Endothelial cell of umbilical vein (primary cell): ENCODE measurements around the gene COL5A1. TPM values are rescaled to one million over a fixed set of nuclear protein-coding genes. Genes with fewer than 3 reads are reported as not detected.

Experiments used
- BruUV-seq: library from RNA; stranded (reverse); fragments of 400-500 nt; replicated peaks from 2 replicates; lab custom pipeline; 2021; lab: Mats Ljungman, UMichigan
- CTCF ChIA-PET: fragments of 300-600, 350-600 bp; sonication (Branson Sonifier 250); formaldehyde crosslinking; loops from one replicate; lab custom pipeline; 2021; ENCODE audit warnings: antibody characterized with exemption, inconsistent platforms; lab: Charles Lee
- POLR2A ChIA-PET: fragments of 300-600, 350-600 bp; sonication (Branson Sonifier 250); formaldehyde crosslinking; loops from one replicate; lab custom pipeline; 2021; ENCODE audit warnings: antibody characterized with exemption, inconsistent platforms; lab: Charles Lee
- DNase-seq: peaks from one replicate; pipeline ENCODE4 v3.0.0-alpha.2; 2011; ENCODE audit warnings: low read depth, low spot score
- FAIRE-seq: peaks from 2 replicates; lab custom pipeline; 2011; peaks lifted over from hg19 to GRCh38; lab: Jason Lieb, UNC
- H2AFZ ChIP-seq: 2 replicates; pipeline ENCODE4 v1.6.0; 2012; ENCODE audit warnings: low read depth, low read length, control low read depth, inconsistent platforms
- H3K27ac ChIP-seq: 2 replicates; pipeline ENCODE4 v1.5.1; 2011; ENCODE audit warnings: low read depth, mild to moderate bottlenecking, control low read depth, low read length, moderate library complexity; ENCODE audit not compliant: insufficient read depth
- H3K27me3 ChIP-seq, 2 experiments: 2 replicates each; pipeline versions ENCODE4 v1.6.0 to v1.6.1; 2011; ENCODE audit warnings: low read length in 2 of 2, mixed read lengths in 1 of 2; ENCODE audit not compliant: control insufficient read depth in 2 of 2, insufficient read depth in 2 of 2
- H3K36me3 ChIP-seq, 2 experiments: 2 replicates in 1 of 2; 3 replicates in 1 of 2; pipeline ENCODE4 v1.5.1; 2011; ENCODE audit warnings: low read length in 2 of 2, mild to moderate bottlenecking in 1 of 2, moderate library complexity in 1 of 2; ENCODE audit not compliant: control insufficient read depth in 2 of 2, insufficient read depth in 2 of 2; ENCODE audit errors: extremely low read depth in 1 of 2
- H3K4me1 ChIP-seq: 3 replicates; pipeline ENCODE4 v1.5.1; 2011; ENCODE audit warnings: mild to moderate bottlenecking, low read length; ENCODE audit not compliant: control insufficient read depth, insufficient read depth; ENCODE audit errors: extremely low read depth
- H3K4me2 ChIP-seq: 2 replicates; pipeline ENCODE4 v1.6.1; 2011; ENCODE audit warnings: low read length, control low read depth, mixed read lengths; ENCODE audit not compliant: insufficient read depth
- H3K4me3 ChIP-seq, 3 experiments: fragments of 200-600 bp in 1 of 3; sonication (generic), shearing (Covaris generic) in 1 of 3; replicated peaks in 1 of 3; 2 replicates each; pipeline ENCODE4 v1.5.1; 2011 to 2016; ENCODE audit warnings: control low read depth in 3 of 3, low read length in 3 of 3, mild to moderate bottlenecking in 2 of 3, inconsistent platforms in 1 of 3, low read depth in 1 of 3, moderate library complexity in 1 of 3; ENCODE audit not compliant: insufficient read depth in 1 of 3
- H3K79me2 ChIP-seq: 2 replicates; pipeline ENCODE4 v1.6.0; 2012; ENCODE audit warnings: low read length, inconsistent platforms; ENCODE audit not compliant: control insufficient read depth, insufficient read depth
- H3K9ac ChIP-seq: replicated peaks from 2 replicates; pipeline ENCODE3; 2011; ENCODE audit warnings: low read length, control low read depth; ENCODE audit not compliant: insufficient read depth; ENCODE audit errors: extremely low read depth
- H3K9me1 ChIP-seq: replicated peaks from 3 replicates; pipeline ENCODE4 v1.6.0; 2011; ENCODE audit warnings: mild to moderate bottlenecking, low read length; ENCODE audit not compliant: control insufficient read depth, insufficient read depth; ENCODE audit errors: extremely low read depth
- H3K9me3 ChIP-seq: replicated peaks from 2 replicates; pipeline ENCODE4 v1.5.1; 2012; ENCODE audit warnings: low read length, inconsistent platforms; ENCODE audit not compliant: control insufficient read depth, insufficient read depth
- H4K20me1 ChIP-seq: replicated peaks from 2 replicates; pipeline ENCODE3; 2011; ENCODE audit warnings: mild to moderate bottlenecking, low read length; ENCODE audit not compliant: control insufficient read depth, insufficient read depth; ENCODE audit errors: extremely low read depth
- CTCF ChIP-seq, 2 donors: IDR thresholded peaks; 1 replicate in 1 of 2; 2 replicates in 1 of 2; pipeline ENCODE4 v1.5.1; 2011; ENCODE audit warnings: low read length in 2 of 2, mild to moderate bottlenecking in 2 of 2, moderate library complexity in 2 of 2, control low read depth in 1 of 2, inconsistent platforms in 1 of 2, low read depth in 1 of 2; ENCODE audit not compliant: insufficient read depth in 1 of 2; ENCODE audit errors: extremely low read depth in 1 of 2
- EZH2 ChIP-seq: IDR thresholded peaks from 2 replicates; pipeline ENCODE4 v1.6.1; 2012; ENCODE audit warnings: borderline replicate concordance, low read depth, mild to moderate bottlenecking, moderate library complexity, low read length, inconsistent platforms; ENCODE audit not compliant: severe bottlenecking
- FOS ChIP-seq: IDR thresholded peaks from 2 replicates; pipeline ENCODE4 v1.6.1; 2011; ENCODE audit warnings: mild to moderate bottlenecking, low read length, moderate library complexity, borderline replicate concordance; ENCODE audit not compliant: insufficient read depth
- GATA2 ChIP-seq: IDR thresholded peaks from 2 replicates; pipeline ENCODE4 v1.7.0; 2011; ENCODE audit warnings: low read depth, mild to moderate bottlenecking, moderate library complexity, mixed read lengths, low read length; ENCODE audit not compliant: insufficient read length, insufficient read depth
- JUN ChIP-seq: IDR thresholded peaks from 2 replicates; pipeline ENCODE4 v1.6.1; 2011; ENCODE audit warnings: borderline replicate concordance, low read depth; ENCODE audit not compliant: insufficient read length, insufficient read depth
- MYC ChIP-seq: IDR thresholded peaks from one replicate; pipeline ENCODE4 v1.6.1; 2011; ENCODE audit warnings: mild to moderate bottlenecking, low read depth, low read length
- POLR2A ChIP-seq: IDR thresholded peaks from 2 replicates; pipeline ENCODE4 v1.6.1; 2012; ENCODE audit warnings: low read depth, mild to moderate bottlenecking, control low read depth, low read length
- POLR2AphosphoS5 ChIP-seq: IDR thresholded peaks from 2 replicates; pipeline ENCODE4 v1.6.1; 2012; ENCODE audit warnings: low read depth, mild to moderate bottlenecking, control low read depth, low read length, moderate library complexity; ENCODE audit not compliant: insufficient read depth
- dilution Hi-C: fragments of 300-500 bp; cut with MboI; formaldehyde crosslinking; loops from one replicate; pipeline ENCODE4 v1.15.0; 2019; ENCODE audit warnings: low sequenced_read_pairs; ENCODE audit not compliant: extremely low pct_ligation_motif_present
- intact Hi-C: fragments of 100-400 bp; cut with micrococcal nuclease; formaldehyde crosslinking; loops from one replicate; pipeline ENCODE4 v1.10.0; 2022
- polyA plus RNA-seq, 4 experiments: library from polyadenylated mRNA; depleted of rRNA in 3 of 4; stranded (reverse) in 3 of 4; unstranded in 1 of 4; fragments of >200 nt; gene quantifications; 2 replicates each; pipeline versions ENCODE4 v1.2.1 to v1.2.3, GENCODE V29; 2011 to 2012; ENCODE audit warnings: missing spikeins in 1 of 4
- total RNA-seq: library from RNA; stranded (reverse); gene quantifications from 2 replicates; pipeline ENCODE4 v1.2.3, GENCODE V29; 2021

Gene COL5A1
- total and polyA plus RNA-seq, 2 donors (not counting 3 experiments of a cell fraction or from before 2014, with no cell fraction given) = 97.4 to 175 TPM

DNA sequence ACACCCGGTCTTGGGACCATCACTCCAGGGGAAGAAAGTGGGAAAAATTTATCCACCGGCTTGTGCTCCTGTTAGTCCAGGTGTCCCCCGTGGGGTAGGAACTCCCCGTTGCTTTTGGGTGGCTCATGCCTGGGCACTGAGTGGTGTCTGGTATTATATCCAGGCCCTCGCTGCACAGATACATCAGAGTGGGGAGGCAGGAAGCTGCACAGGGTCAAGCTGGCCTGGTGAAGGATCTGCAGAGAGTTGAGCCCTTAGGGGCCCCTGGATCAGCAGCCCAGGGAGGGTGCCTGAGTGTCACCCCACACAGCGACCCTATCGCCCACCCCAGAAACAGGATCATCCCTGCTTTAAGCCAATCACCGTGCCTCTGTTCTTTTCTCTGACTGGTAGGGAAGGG lies 24.4 kb upstream of the COL5A1 start:
- Histone ChIP-seq H3K4me2 (no peak overlapping the region), H3K9ac (no peak overlapping the region), H3K79me2 (no peaks in the 10 kb centered on the region), H2AFZ (no peak overlapping the region), H3K27me3 (peaks cover 1 to 9% of the 10 kb centered on the region in 2 experiments), H3K4me3 (no peak overlapping the region), H4K20me1 (no peaks in the 10 kb centered on the region), H3K36me3 (no peaks in the 10 kb centered on the region), H3K9me3 (no peaks in the 10 kb centered on the region), H3K4me1 (peaks cover 8% of the 10 kb centered on the region), H3K27ac (no peak overlapping the region), H3K9me1 (no peaks in the 10 kb centered on the region)
- dilution Hi-C loops = no loop called here
- ChIA-PET CTCF (interaction anchor here (1.1 kb wide), 1 partner anchor 15 kb away, joined by 3 read pairs; no protein-coding TSS in a partner anchor), POLR2A (no interaction called here)
- intact Hi-C loops = no loop called here
- TF ChIP-seq JUN (no peak), POLR2A (no peak), FOS (no peak), GATA2 (no peak), CTCF (IDR thresholded peaks at IDR 0.05; ENCODE audit: extremely low read depth in 1 of 2, insufficient read depth in 1 of 2, low read depth in 1 of 2, low read length in 2 of 2) (no peak), EZH2 (no peak), MYC (no peak), POLR2AphosphoS5 (no peak)
- FAIRE-seq (no peak), DNase-seq (no peak)
- BruUV-seq = no TSS peak
